Right ventricle myocardium inferior (tissue), 1 donor: ENCODE data around the gene SYPL1. TPM values are rescaled to one million over a fixed set of nuclear protein-coding genes. Genes with fewer than 3 reads are reported as not detected.
"Not testable (repeated sequence)": the region's sequence is repeated elsewhere in the genome, so short reads cannot be mapped to it uniquely, and the experiment has no call there.

Experiments
- ATAC-seq: fragments of 200-7000 bp; cut with Tn5 transposase; one replicate; pipeline ENCODE4 v1.9.1; 2020; ENCODE audit warnings: mild to moderate bottlenecking, moderate library complexity
- DNase-seq: peaks from one replicate; pipeline ENCODE4 v3.0.0; 2021; ENCODE audit errors: missing footprints
- intact Hi-C: fragments of 100-400 bp; cut with DNase I; formaldehyde crosslinking; loops from one replicate; pipeline ENCODE4 v1.11.0; 2022
- long read RNA-seq: library from polyadenylated mRNA; unstranded; transcript quantifications from one replicate; pipeline ENCODE4 v2.0.0, GENCODE V29; 2021
- total RNA-seq: library from RNA; stranded (reverse); fragmentation: NEBNext Ultra II Directional; extraction: Animal tissue kit (Norgen Biotek cat#: 25700); gene quantifications from one replicate; pipeline ENCODE4 v1.2.1, GENCODE V29; 2021
- donor health status: DM: no; HTN: yes; CAD: no; lungs with severe emphysema.

The SYPL1 gene
- total RNA-seq = 89.9 TPM
- long read RNA-seq, transcript SYPL1-202 (5 exons, 2,151 nt) = major isoform, 151 of 161 reads
- long read RNA-seq, partial matches to known transcripts = 1 of 161 reads
- long read RNA-seq, other reads (novel, unspliced or antisense) = 6 of 161 reads

DNA sequence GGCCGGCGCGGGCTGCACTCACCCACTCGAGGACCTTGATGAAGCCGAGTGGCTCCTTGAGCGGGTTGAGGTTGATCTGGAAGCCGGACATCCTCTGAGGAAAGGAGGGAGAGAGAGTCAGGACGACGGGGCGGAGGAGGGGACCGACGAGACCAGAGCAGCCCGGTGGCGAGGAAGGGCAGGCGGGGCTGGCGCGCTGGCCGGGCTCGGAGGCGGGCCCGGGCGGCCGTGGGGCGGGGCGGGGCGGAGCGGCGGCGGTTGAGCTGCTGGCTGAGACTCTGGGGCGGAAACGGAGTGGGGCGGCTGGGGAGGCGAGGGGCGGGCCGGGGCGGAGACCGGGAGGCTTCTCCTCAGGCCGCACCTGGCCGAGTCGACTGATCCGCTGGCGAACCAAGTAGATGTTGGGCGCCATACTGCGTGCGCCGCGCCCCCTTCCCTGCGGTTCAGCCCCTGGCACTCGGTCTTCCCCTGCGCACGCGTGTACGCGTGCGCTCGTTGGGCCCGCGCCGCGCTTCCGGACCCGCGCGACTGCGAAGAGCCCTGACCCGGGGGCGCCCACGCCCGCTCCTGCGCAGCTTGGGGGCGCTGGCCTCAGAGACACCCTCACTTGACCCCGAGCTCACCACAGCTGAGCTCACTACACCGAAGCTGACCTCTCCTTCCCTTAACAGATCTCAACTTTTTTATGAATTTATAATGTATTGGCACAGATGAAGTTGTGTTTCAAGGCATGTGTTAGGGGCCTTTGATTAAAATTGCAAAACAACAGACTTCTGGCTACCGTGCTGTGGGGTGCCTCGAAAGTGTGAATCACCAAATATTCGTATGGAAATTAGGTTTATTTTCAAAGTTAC lies at the start of gene SYPL1:
SYPL1 (minus strand) TSS at position 195 of the 854 bp plus-strand sequence; CDS start at position 91, 104 bp downstream.
- peak; percentile 97 for DNase-seq
- intact Hi-C loops = loop anchor here (2.0 to 5.0 kb wide), 2 partner anchors 40 to 48 kb away; no protein-coding TSS in a partner anchor
- ATAC-seq = peak; percentile 95

DNA sequence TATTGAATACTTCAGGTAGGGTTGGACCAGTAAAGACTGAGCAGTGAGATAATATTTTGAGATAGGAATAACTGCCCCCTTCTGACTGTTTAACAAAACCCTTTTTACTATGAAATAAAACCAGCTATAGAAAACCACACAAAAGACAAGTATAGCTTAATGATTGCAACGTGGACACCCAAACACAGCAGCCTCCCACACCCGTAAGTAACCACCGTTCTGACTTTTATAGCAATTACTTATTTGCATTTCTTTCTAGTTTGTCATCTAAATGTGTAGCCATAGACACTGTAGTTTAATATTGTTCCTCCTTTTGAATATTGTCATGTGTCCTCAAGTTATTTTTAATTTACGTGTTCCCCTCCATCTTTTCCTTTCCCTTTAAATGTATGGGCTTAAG lies 42.9 kb upstream of the SYPL1 start:
- DNase-seq (no peak), ATAC-seq (no peak)
- intact Hi-C loops = loop anchor here (10.0 kb wide), 1 partner anchor 500 kb away; no protein-coding TSS in a partner anchor

DNA sequence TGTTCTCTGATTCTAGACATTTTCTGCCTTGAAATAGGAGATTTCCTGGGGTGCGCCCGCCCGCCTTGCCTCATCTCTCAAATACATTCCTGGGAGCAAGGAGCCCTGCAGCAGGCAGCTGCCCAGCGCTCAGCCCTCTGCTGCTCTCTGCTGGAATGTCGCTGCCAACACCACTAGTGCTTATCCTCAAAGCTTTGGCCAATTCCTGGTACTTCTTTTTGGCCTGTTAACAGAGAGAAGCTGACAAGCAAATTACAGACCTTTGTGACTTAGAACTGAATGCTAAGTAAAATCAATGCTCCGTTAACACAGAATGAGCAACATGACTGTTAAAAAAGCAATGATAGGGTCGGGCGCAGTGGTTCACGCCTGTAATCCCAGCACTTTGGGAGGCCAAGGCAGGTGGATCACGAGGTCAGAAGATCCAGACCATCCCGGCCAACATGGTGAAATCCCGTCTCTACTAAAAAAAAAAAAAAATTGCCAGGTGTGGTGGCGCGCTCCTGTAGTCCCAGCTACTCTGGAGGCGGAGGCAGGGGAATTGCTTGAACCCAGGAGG lies 41.9 kb upstream of the SYPL1 start:
- DNase-seq (peak; percentile 77), ATAC-seq (peak; percentile 93)
- intact Hi-C loops = loop anchor here (1.0 to 10.0 kb wide), 3 partner anchors 42 to 499 kb away; partner anchors contain the start of gene SYPL1

DNA sequence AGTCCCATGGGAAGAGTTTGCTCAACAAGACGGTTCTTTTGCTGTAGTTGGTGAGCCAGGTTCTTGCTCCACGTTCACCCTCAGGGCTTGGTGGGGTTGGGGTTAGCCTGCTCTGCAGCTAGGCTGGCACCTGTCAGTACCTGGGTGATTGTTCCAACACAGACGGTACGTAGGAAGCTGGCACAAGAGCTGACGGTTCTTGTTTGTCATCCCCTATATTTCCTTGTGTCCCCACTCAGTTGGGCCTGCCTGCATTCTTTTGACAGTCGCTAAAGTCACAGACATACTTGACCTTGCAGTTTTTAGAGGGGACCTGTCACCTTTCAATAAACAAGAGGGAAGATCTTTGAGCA lies 40.2 kb upstream of the SYPL1 start:
- intact Hi-C loops = loop anchor here (5.0 to 10.0 kb wide), 2 partner anchors 40 to 497 kb away; partner anchors contain the start of gene SYPL1
- no peak for DNase-seq
- no peak for ATAC-seq

DNA sequence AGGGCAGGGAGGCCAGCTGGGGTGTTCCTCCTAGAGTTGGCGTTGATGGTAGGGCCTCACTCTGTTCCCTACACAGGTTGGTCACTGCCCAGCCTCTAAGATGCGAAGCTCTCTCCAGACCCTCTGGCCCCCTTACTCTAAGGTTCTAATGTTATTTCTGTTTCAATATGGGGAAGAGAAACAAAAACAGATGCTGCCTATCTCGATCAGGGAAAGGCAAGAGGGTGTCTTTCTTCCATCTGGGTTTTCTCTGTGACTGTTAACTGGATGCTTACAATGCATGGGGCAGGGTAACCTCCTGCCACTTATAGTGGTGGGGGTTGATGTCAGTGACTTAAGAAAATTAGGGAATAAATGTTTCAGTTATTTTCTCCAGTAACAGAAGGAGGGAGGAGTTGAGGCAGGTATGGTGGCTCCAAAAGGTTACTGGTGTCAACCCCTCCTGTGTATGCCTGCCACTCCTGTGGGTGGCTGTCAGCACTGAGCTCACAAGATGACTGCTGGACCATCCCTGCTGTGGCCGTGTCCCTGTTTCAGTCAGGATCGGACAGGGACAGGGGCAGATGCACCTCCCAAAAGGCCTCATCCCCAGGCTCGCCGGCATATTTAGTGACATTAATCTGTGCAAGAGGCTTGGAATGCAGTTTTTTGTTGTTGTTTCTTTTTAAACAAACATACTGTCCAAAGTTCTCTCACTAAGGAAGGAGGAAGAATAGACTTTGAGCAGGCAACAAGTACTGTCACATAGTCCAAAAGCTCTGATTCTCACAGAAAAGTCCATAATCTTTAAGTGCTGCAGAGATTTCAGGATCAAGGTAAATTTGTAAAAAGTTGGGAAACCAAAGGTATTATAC lies 39.6 kb upstream of the SYPL1 start:
- no peak for ATAC-seq
- intact Hi-C loops = loop anchor here (5.0 to 10.0 kb wide), 2 partner anchors 39 to 497 kb away; partner anchors contain the start of gene SYPL1
- no peak for DNase-seq

DNA sequence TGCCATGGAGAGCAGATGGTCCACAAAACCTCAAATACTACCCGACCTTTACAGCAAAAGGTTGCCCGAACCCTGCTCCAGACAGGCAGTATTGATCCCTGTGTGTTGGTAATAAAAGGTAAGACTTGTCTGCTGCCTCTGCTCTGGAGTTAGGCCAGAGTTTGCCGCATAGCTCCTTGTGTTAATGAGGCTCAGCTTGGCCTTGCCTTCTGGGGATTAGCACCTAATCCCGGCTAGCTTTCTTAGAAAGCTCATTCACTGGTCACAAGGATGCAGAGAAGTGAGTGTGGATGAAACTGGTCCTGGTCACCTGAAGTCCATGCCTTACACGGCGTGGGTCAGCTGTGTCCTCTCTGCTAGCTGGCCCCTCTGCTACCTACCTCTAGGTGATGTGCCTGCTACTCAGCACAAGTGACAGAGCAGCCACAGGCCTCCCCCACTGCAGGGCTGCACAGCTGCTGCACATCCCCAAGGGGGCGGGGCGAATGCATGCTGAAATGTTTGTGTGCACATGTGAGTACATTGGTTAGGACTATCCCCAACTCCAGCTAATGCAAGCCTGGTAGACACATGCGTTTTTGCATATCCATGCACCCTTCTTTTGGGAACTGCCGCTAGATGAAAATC lies 31.7 kb upstream of the SYPL1 start:
- intact Hi-C loops = no loop called here
- DNase-seq (peak; percentile 55), ATAC-seq (no peak)

DNA sequence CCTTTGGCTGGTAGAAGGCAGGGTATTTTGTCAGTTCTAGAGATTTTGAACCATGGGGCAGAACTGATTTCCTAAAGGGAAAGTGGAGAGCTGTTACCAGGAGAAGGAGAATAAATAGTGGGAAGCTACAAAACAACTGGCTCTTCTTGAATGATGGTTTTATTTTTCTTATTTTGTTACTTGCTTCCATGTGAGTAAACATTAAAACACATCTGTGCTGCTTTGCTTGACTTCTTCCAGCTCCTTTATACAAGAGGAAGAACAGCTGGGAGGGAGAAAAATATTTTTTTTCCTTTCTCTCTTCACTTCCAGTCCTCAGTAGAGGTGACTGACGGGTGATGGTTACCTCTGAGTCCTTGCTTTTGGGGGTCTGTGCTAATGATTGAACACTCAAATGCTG lies 30.0 kb upstream of the SYPL1 start:
- intact Hi-C loops = no loop called here

DNA sequence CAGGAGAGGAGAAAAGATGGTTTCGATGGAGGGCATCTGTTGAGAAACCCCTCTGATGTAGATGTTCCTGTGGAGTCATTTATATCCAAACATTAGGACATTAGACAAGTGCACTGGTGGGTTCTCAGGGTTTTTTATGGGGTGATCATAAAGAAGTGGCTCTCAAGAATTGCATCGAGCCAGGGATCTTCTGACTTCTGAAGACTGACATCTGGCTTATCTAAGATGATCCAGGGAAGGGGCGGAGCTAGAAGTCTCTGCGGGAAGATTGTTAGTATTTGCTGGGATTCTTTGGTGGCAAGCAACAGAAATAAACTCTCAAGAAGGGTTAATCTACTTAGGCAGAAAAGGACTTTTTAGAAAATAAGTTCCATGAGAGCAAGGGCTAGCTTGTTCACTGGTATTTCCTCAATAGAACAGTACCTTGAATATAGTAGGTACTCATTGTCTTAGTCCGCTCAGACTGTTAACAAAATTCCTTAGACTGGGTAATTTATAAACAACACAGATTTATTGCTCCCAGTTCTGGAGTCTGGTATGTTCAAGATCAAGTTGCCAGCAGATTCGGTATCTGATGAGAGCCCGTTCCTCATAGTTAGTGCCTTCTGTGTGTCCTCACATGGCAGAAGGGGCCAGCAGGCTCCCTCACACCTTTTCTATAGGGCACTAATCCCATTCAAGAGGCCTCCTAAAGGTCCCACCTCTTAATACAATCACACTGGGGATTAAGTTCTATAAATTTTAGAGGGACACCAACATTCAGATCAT lies 28.5 kb upstream of the SYPL1 start:
- intact Hi-C loops = loop anchor here (1.0 kb wide), 1 partner anchor 21 kb away; no protein-coding TSS in a partner anchor
- no peak for ATAC-seq
- DNase-seq = no peak

More for the DNA sequence above, 30.0 kb upstream of the SYPL1 start:
- DNase-seq = no peak
- ATAC-seq = no peak

DNA sequence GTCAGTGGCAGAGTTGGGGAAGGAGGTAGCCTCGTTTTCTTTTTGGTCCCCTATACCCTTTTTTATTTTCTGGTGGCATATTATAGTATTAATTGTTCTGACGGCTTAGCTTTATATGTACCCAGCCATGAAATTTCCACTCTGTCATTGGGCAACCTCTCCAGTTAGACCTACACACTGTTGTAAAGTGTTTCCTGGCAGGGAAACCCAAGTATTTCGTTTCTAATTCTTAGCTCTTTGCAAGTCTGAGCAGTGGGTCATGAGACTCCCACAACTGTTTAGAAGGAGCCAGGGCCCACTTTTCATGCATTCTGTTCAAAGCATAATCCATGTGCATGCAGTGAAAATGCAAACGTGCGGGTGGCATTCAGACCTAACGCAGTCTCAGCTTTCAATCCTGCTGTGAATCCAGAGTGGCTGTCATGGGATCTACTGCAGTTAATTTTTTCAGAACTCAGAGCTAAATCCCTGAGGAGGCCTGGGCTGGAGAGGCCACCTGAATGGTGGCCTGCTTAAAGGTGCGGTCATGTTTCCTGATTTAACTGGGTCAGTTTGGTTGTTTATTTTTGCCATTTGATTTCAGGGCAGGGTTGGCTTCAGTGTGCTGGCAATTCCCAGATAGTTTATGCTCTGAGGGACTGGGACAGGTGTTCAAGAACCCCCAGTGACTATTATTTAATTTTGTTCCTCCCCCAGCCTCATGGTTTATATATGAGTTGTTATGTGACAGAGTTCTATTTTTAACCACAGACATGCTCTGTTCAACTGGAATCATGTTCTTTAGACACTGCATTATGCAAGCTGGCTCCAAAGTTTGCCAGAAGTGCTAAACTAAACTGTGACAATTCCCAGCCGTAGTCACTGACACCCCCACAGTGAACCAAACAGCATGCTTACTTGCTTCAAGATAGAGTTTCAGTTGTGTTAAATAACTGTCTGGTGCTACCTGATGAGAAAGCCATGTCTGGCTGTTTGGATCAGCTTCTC lies 27.4 kb upstream of the SYPL1 start:
- no peak for DNase-seq
- intact Hi-C loops = loop anchor here (1.0 kb wide), 1 partner anchor 20 kb away; no protein-coding TSS in a partner anchor
- ATAC-seq = peak; percentile 87

DNA sequence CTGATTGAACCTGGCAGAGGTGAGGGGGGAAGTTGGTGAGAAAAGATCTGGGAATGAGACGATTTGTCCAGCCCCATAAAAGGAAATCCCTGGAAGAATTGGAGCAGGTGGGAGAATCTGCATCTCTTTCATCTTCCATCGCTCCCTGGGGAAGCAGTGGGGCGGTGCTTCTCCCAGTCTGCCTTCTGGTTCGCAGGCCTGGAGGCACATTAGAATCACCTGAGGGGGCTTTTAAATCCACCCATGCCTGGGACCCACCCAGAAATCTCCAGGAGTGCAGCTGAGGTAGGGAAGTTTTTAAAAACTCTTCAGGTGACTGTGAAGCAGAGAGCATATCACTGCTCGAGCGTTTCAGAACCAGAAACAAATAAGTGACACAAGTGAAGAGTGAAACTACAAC lies 26.7 kb upstream of the SYPL1 start:
- no peak for DNase-seq
- intact Hi-C loops = no loop called here
- no peak for ATAC-seq

DNA sequence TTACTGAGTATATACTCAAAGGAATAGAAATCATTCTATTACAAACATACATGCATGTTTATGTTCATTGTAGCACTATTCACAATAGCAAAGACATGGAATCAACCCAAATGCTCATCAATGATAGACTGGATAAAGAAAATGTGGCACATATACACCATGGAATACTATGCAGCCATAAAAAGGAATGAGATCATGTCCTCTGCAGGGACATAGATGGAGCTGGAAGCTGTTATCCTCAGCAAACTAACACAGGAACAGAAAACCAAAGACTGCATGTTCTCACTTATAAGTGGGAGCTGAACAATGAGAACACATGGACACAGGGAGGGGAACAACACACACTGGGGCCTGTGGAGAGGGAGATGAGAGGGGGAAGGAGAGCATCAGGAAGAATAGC lies 26.1 kb upstream of the SYPL1 start:
- ATAC-seq = not testable (repeated sequence)

DNA sequence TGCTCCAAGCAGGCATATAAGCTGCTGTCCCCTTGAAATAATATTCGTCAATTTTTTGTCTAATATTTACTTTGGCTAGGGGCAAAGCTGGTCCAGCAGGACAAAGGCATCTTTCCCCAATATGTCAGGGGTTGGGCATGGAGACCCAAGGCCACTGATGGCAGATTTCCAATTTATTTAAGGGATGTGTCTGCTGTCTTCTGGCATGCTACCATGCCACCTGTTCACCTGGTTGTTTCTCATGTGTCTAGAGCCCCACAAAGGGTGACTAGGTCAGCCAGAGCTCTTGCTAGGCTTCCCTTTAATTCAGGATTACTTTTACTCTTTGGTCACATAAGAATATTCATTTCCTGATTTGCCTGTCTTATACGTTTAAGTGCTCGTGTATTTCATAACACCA lies 22.1 kb upstream of the SYPL1 start:
- intact Hi-C loops = no loop called here
- no peak for ATAC-seq
- DNase-seq = no peak

More for the DNA sequence above, 26.1 kb upstream of the SYPL1 start:
- DNase-seq, intact Hi-C loops: not testable (repeated sequence)

DNA sequence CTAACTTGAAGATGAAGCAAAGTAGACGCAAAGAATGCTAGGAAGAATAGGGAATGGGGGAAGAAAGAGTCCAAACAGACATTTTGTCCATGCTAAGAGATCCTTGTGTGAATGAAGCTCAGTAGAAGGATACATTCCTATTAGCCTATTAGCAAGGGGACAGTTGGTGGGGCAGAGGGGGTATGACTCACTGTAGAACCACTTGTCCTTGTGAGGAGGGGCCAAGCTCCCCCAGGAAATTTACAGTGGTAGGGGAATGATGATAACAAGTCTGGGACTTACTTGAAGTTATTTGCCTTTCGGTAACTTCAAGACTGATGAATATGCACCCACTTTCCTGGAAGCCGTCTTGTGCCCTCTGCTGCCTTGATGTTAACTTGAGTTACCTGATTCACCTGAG lies 17.2 kb upstream of the SYPL1 start:
- DNase-seq (no peak), ATAC-seq (no peak)
- intact Hi-C loops = no loop called here

DNA sequence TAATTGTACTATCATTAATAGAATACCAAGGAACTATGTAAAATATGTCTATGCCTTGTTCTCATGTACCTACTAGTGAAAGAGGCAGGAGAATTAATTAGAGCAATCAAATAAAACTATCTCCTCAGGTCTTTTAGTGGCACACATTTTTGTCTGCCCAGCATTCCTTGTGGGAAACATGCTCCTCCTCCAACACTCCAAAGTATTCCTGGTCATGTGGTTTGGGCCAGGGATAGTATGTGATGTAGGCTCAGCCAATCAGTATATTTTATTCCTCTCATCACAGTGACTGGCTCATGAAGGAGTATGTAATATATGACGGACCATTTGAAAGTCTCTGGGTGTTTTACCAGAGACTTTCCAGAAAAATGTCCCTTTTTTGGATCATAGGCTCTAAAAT lies 16.7 kb upstream of the SYPL1 start:
- ATAC-seq (no peak), DNase-seq (no peak)
- intact Hi-C loops = no loop called here

DNA sequence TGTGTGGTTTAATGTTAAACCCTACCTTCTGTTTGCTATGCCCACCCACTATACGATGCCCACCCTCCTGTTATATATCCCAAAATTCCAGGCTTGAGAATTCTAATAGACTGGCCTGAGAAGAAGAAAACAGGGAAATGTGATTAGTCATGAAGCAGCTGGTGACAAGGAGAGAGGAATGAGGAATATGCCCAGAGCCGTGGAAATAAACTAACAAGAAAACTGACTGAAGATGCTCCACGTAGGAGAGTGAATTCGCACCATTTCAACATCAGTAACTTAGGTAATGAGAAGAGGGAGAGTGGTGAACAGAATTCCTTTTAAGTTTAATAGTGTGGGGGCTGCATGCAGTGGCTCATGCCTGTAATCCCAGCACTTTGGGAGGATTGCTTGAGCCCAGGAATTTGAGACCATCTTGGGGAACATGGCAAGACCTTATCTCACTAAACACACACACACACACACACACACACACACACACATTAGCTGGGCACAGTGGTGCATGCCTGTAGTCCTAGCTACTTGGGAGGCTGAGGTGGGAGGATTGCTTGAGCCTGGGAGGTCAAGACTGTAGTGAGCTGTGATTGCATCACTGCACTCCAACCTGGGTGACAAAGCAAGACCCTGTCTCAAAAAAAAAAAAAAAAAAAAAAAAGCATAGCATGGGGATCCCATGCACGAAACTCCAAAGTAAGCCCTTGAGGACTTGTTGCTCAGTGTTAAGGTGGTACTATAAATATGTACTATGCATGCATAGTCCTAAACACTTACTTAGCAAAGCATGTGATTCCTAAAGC lies 16.1 kb upstream of the SYPL1 start:
- DNase-seq (no peak), ATAC-seq (no peak)
- intact Hi-C loops = no loop called here
